Dedifferentiated amniotic fluid mesenchymal stem cell (primary cell): ENCODE measurements around the gene SIT1.

Experiments used
- DNase-seq: peaks from one replicate; pipeline ENCODE4 v3.0.0-alpha.2; 2016; ENCODE audit errors: extremely low spot score

SIT1 gene

GRCh38 chr9:35682520-35683315 lies 32.0 kb upstream of the SIT1 start:
- DNase-seq, result no peak

- no peak for DNase-seq
Observed at GRCh38 chr9:35682051-35682450, 31.3 kb upstream of the SIT1 start.

GRCh38 chr9:35681341-35682002 lies 30.7 kb upstream of the SIT1 start:
- no peak for DNase-seq

- no peak for DNase-seq
Observed at GRCh38 chr9:35680331-35681105, 29.8 kb upstream of the SIT1 start.

- DNase-seq, result no peak
Observed at GRCh38 chr9:35679766-35680330, 29.1 kb upstream of the SIT1 start.

- no peak for DNase-seq
Observed at GRCh38 chr9:35679091-35679490, 28.4 kb upstream of the SIT1 start.

GRCh38 chr9:35675732-35676392 lies 25.1 kb upstream of the SIT1 start:
- no peak for DNase-seq

GRCh38 chr9:35675204-35675603 lies 24.5 kb upstream of the SIT1 start:
- DNase-seq, result no peak

- no peak for DNase-seq
Observed at GRCh38 chr9:35674025-35674361, 23.3 kb upstream of the SIT1 start.

GRCh38 chr9:35673132-35674024 lies 22.6 kb upstream of the SIT1 start, which contains the start of gene CA9:
Gene CA9 (plus strand): TSS chr9:35673928. CDS start chr9:35673960, 32 bp downstream.
- DNase-seq, result no peak

- DNase-seq, result no peak
Observed at GRCh38 chr9:35669331-35670145, 18.8 kb upstream of the SIT1 start.

- no peak for DNase-seq
Observed at GRCh38 chr9:35667939-35668338, 17.2 kb upstream of the SIT1 start.

GRCh38 chr9:35666549-35666948 lies 15.8 kb upstream of the SIT1 start:
- no peak for DNase-seq

GRCh38 chr9:35666045-35666444 lies 15.3 kb upstream of the SIT1 start:
- DNase-seq, result no peak

GRCh38 chr9:35665471-35665818 lies 14.7 kb upstream of the SIT1 start:
- no peak for DNase-seq

- peak; percentile 62 for DNase-seq
Observed at GRCh38 chr9:35664531-35665470, 14.1 kb upstream of the SIT1 start, which contains the start of gene ARHGEF39. Gene ARHGEF39 (minus strand): TSS chr9:35665195. CDS start chr9:35665169, 26 bp downstream.

GRCh38 chr9:35662437-35662836 lies 11.7 kb upstream of the SIT1 start:
- DNase-seq, result no peak

- no peak for DNase-seq
Observed at GRCh38 chr9:35661756-35662350, 11.1 kb upstream of the SIT1 start.
